GM23248 (cell line): Measurements from ENCODE around the gene GRPR. TPM values are rescaled to one million over a fixed set of nuclear protein-coding genes. Genes with fewer than 3 reads are reported as not detected.
A peak's percentile ranks its signal among the peaks of the same experiment; 100 is the strongest.
"Not testable (repeated sequence)": the region's sequence is repeated elsewhere in the genome, so short reads cannot be mapped to it uniquely, and the experiment has no call there.

ENCODE experiments used
- DNase-seq: peaks from one replicate; pipeline ENCODE4 v3.0.0-alpha.2; 2015
- H2AFZ ChIP-seq: fragments of 200-600 bp; sonication (generic); 2 replicates; pipeline ENCODE4 v1.6.1; 2016; ENCODE audit warnings: antibody characterized with exemption
- H3F3A ChIP-seq: fragments of 200-600 bp; sonication (generic); 2 replicates; pipeline ENCODE4 v1.6.1; 2016; ENCODE audit warnings: mild to moderate bottlenecking, antibody characterized with exemption, mixed run types; ENCODE audit not compliant: insufficient read depth
- H3K27ac ChIP-seq: fragments of 200-600 bp; sonication (generic); 2 replicates; pipeline ENCODE4 v1.5.1; 2016; ENCODE audit warnings: mild to moderate bottlenecking
- H3K27me3 ChIP-seq: fragments of 200-600 bp; sonication (generic); replicated peaks from 2 replicates; pipeline ENCODE4 v1.6.1; 2016; ENCODE audit warnings: mild to moderate bottlenecking; ENCODE audit not compliant: insufficient read depth
- H3K36me3 ChIP-seq: fragments of 200-600 bp; sonication (generic); 2 replicates; pipeline ENCODE4 v1.6.1; 2016; ENCODE audit warnings: low read depth, mild to moderate bottlenecking
- H3K4me1 ChIP-seq: fragments of 200-600 bp; sonication (generic); 2 replicates; pipeline ENCODE4 v1.6.1; 2016; ENCODE audit warnings: mild to moderate bottlenecking; ENCODE audit not compliant: insufficient read depth
- H3K4me2 ChIP-seq: fragments of 200-600 bp; sonication (generic); one replicate; pipeline ENCODE4 v1.6.1; 2016; ENCODE audit warnings: mild to moderate bottlenecking; ENCODE audit not compliant: unreplicated experiment
- H3K4me3 ChIP-seq: fragments of 200-600 bp; sonication (generic); 2 replicates; pipeline ENCODE4 v1.5.1; 2016; ENCODE audit warnings: mild to moderate bottlenecking
- H3K79me2 ChIP-seq: fragments of 200-600 bp; sonication (generic); 2 replicates; pipeline ENCODE4 v1.6.1; 2016; ENCODE audit warnings: mild to moderate bottlenecking; ENCODE audit not compliant: insufficient read depth
- H3K9ac ChIP-seq: fragments of 200-600 bp; sonication (generic); 2 replicates; pipeline ENCODE4 v1.6.1; 2016; ENCODE audit warnings: mild to moderate bottlenecking
- H3K9me2 ChIP-seq: fragments of 200-600 bp; sonication (generic); 2 replicates; pipeline ENCODE4 v1.6.1; 2016; ENCODE audit warnings: mixed run types, mild to moderate bottlenecking, moderate library complexity; ENCODE audit not compliant: insufficient read depth
- H3K9me3 ChIP-seq: fragments of 200-600 bp; sonication (generic); one replicate; pipeline ENCODE4 v1.6.1; 2017; ENCODE audit warnings: low read depth
- H4K20me1 ChIP-seq: fragments of 200-600 bp; sonication (generic); 2 replicates; pipeline ENCODE4 v1.6.0; 2016; ENCODE audit not compliant: insufficient read depth
- EZH2 ChIP-seq: fragments of 200-600 bp; sonication (generic); IDR thresholded peaks from 2 replicates; pipeline ENCODE4 v1.6.1; 2018; ENCODE audit warnings: antibody characterized with exemption, mild to moderate bottlenecking; ENCODE audit not compliant: insufficient read depth, poor library complexity, severe bottlenecking
- EZH2phosphoT487 ChIP-seq: fragments of 200-600 bp; sonication (generic); IDR thresholded peaks from 2 replicates; pipeline ENCODE4 v1.6.1; 2018; ENCODE audit warnings: antibody characterized with exemption, moderate library complexity, mild to moderate bottlenecking, low read depth; ENCODE audit not compliant: insufficient read depth
- WGBS, 2 experiments: methylation state at CpG; one replicate each; pipeline ENCODE4 v1.1.6; 2015 to 2017; ENCODE audit warnings: low lambda C conversion rate in 2 of 2, low coverage in 1 of 2; ENCODE audit errors: missing lambda C conversion rate in 2 of 2; 5-methylcytosine and 5-hydroxymethylcytosine counted together
- in situ Hi-C: fragments of 300-500 bp; cut with MboI; formaldehyde crosslinking; loops from 2 replicates; pipeline ENCODE4 v1.15.0; 2020
- polyA plus RNA-seq: library from polyadenylated mRNA; unstranded; fragments of >200 nt; fragmentation: Nextera tagmentation; extraction: Ambion mirVana; gene quantifications from 2 replicates; pipeline ENCODE4 v1.2.1, GENCODE V29; 2016
- total RNA-seq: library from RNA; depleted of rRNA; stranded (reverse); fragments of >200 nt; shearing (Covaris generic); gene quantifications from 2 replicates; pipeline ENCODE4 v1.2.3, GENCODE V29; 2014

GRPR gene
- total and polyA plus RNA-seq, 2 experiments from 2014 or later, result 0.13 TPM; not detected in 1

DNA sequence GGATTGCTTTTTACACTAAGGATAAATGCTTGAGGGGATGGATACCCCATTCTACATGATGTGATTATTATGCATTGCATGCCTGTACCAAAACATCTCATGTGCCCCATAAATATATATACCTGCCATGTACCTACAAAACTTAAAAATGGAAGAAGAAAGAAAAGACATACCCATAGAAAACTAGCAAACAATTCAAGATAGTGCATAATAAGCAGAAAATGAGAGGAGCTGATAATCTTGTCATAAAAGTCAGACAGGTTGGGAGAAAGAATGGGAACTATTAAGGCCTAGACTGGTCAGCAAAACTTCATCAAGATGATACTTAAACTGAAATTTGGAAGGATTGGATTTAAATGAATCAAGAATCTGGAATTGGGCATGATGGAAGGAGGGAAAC, 22.3 kb downstream of the GRPR start:
- Histone ChIP-seq H3K27me3 (no peaks in the 10 kb centered on the region), H3K4me3 (no peak overlapping the region), H3K9ac (no peak overlapping the region), H3K27ac (no peak overlapping the region), H3K4me2 (no peak overlapping the region), H3K4me1 (no peaks in the 10 kb centered on the region), H3F3A (no peaks in the 10 kb centered on the region), H3K9me2 (no peaks in the 10 kb centered on the region), H4K20me1 (no peaks in the 10 kb centered on the region), H3K79me2 (no peaks in the 10 kb centered on the region), H3K9me3 (no peaks in the 10 kb centered on the region), H2AFZ (no peak overlapping the region), H3K36me3 (no peaks in the 10 kb centered on the region)
- in situ Hi-C loops, result no loop called here
- no peak for TF ChIP-seq EZH2phosphoT487
- no peak for TF ChIP-seq EZH2
- DNase-seq, result no peak

DNA sequence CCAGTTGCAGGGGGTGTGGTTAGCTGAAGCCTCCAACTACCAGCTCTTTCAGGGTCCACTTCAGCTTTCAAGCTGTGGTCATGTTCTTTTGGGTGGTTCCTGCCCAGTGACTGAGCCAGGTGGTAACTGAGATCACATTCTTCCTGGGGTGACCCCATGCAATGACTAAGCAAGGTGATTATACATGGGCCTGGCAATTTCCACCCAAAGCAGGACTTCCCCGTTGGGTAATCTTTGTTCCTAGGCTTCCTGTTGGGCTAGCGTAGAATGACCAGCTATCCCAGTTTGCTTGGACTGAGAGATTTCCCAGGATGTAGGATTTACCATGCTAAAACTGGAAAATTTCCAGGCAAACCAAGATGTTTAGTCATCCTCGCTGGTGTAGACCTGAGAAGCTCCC, 25.5 kb downstream of the GRPR start:
- Histone ChIP-seq H3F3A (no peaks in the 10 kb centered on the region), H3K79me2 (no peaks in the 10 kb centered on the region), H3K27ac (no peak overlapping the region), H3K9ac (no peak overlapping the region), H3K4me3 (no peak overlapping the region), H3K4me1 (no peaks in the 10 kb centered on the region), H2AFZ (no peak overlapping the region), H4K20me1 (no peaks in the 10 kb centered on the region), H3K9me2 (no peaks in the 10 kb centered on the region), H3K4me2 (no peak overlapping the region), H3K9me3 (no peaks in the 10 kb centered on the region), H3K27me3 (no peaks in the 10 kb centered on the region), H3K36me3 (no peaks in the 10 kb centered on the region)
- no peak for TF ChIP-seq EZH2
- no peak for TF ChIP-seq EZH2phosphoT487
- no peak for DNase-seq
- 87 to 100% methylated on average over 3 of the region's 3 CpGs for WGBS, 2 experiments
- in situ Hi-C loops, result no loop called here

DNA sequence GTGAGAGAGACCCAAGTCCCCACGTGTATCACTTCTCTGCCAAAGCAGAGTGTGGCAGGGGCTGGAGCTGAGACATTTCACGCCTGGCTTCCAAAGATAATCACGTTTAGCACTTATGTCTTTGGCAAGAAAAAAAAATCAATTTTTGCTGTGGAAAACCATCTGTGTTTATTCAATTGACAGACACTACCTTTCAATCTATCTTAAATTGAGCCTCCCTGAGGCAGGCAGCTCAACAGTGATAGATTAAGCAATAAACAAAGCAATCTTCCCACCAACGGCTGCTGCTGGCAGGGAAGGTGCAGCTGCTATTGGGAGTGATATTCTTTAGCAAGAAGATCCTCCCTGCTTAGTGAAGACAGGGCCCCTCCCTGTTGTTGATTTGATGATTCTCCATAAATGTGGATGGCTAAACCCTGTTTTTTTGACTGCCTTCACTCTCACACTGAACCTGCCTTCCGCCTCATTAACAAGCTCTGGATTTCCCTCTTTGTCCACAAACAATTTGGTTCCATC, 32.3 kb downstream of the GRPR start:
- 69 to 71% methylated on average over 5 of the region's 5 CpGs for WGBS, 2 experiments
- H4K20me1 ChIP-seq, result no peaks in the 10 kb centered on the region
- in situ Hi-C loops, result no loop called here

DNA sequence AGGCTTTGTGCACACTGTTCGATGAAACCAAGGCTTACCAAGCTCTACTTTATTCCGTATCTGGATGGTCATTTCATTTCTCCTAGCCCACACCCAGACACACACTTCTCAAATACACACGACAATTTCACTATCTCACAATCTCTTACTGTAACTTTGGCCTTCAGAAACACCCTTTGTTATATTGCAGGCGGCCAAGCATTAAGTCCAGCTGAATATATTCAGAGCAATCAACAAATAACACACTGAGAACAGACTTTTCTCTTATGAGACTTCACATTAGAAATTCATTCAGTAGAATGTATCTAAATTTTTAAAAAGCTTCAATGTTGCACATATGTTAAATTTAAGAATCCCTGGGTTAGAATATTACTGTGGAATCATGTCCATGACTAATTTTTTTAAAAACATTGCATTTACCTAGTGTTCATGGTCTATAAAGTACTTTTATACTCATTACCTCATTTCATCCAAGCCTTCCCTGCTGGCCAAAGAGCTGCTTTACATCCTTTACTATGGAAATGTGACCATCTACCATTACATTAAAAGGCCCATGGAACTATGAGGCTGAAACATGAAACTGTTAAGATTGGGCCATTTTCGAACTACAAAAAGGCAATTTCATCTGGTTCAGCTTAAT, 33.4 kb downstream of the GRPR start:
- Histone ChIP-seq H3K9ac (no peak overlapping the region), H3K79me2 (no peaks in the 10 kb centered on the region), H3K9me2 (no peaks in the 10 kb centered on the region), H2AFZ (no peak overlapping the region), H3K27ac (no peak overlapping the region), H4K20me1 (no peaks in the 10 kb centered on the region), H3K4me2 (no peak overlapping the region), H3K27me3 (no peaks in the 10 kb centered on the region), H3K36me3 (no peaks in the 10 kb centered on the region), H3K9me3 (no peaks in the 10 kb centered on the region), H3K4me1 (peaks cover 13% of the 10 kb centered on the region; the same call in 1 of the 2 replicates), H3K4me3 (no peak overlapping the region), H3F3A (peaks cover 5% of the 10 kb centered on the region; the same call in 1 of the 2 replicates)
- in situ Hi-C loops, result no loop called here
- TF ChIP-seq EZH2 (no peak), EZH2phosphoT487 (no peak)
- WGBS, 2 experiments, result 91 to 96% methylated on average over 5 of the region's 5 CpGs
- DNase-seq, result no peak

More for the DNA sequence above, 32.3 kb downstream of the GRPR start:
- no peak for DNase-seq
- H3K9me2 ChIP-seq, result no peaks in the 10 kb centered on the region
- H3K79me2 ChIP-seq, result no peaks in the 10 kb centered on the region
- no peaks in the 10 kb centered on the region for H3K27me3 ChIP-seq
- no peak overlapping the region for H3K4me3 ChIP-seq
- no peaks in the 10 kb centered on the region for H3K9me3 ChIP-seq
- no peak overlapping the region for H3K27ac ChIP-seq
- no peaks in the 10 kb centered on the region for H3K36me3 ChIP-seq
- H2AFZ ChIP-seq, result no peak overlapping the region
- TF ChIP-seq EZH2phosphoT487 (no peak), EZH2 (no peak)
- H3F3A ChIP-seq, result peaks cover 5% of the 10 kb centered on the region; the same call in 1 of the 2 replicates
- no peak overlapping the region for H3K4me2 ChIP-seq
- peaks cover 7% of the 10 kb centered on the region; the same call in 1 of the 2 replicates for H3K4me1 ChIP-seq
- H3K9ac ChIP-seq, result no peak overlapping the region

DNA sequence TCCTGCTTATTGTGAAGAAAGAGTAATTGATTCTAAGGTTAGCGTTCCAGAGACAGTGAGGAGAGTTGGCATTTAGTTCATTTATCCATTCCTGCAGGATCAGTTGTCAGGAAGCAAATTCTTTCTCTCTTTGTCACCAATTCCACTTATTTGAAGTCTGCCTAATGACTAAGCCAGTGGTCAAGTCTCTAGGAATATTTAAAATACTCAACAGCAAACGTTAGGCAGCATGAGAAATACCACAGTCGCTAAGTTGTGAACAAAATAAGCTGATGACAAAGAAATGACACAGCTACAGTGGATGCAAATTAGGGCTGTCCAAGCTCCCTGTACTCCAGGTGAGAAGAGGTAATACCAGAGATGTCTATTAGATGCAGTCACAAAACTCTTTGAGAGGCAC, 37.4 kb downstream of the GRPR start:
- DNase-seq, result peak; percentile 81
- H3K9me3 ChIP-seq, result no peaks in the 10 kb centered on the region
- no peaks in the 10 kb centered on the region for H3K9me2 ChIP-seq
- no peak overlapping the region for H2AFZ ChIP-seq
- H3K27me3 ChIP-seq, result no peaks in the 10 kb centered on the region
- in situ Hi-C loops, result no loop called here
- H3K79me2 ChIP-seq, result no peaks in the 10 kb centered on the region
- peaks cover 5% of the 10 kb centered on the region; the same call in 1 of the 2 replicates for H3F3A ChIP-seq
- peaks cover 13% of the 10 kb centered on the region; the same call in 1 of the 2 replicates for H3K4me1 ChIP-seq
- 0% methylated on average over 3 of the region's 3 CpGs for WGBS, 2 experiments
- H3K27ac ChIP-seq, result 0 out of 2 replicates have a peak overlapping the region, but pooled peaks have one; percentile 20
- H3K36me3 ChIP-seq, result no peaks in the 10 kb centered on the region
- H4K20me1 ChIP-seq, result no peaks in the 10 kb centered on the region
- H3K9ac ChIP-seq, result no peak overlapping the region
- H3K4me3 ChIP-seq, result peak overlapping the region; percentile 18; the same call in 1 of the 2 replicates
- peak overlapping the region; percentile 57 for H3K4me2 ChIP-seq
- TF ChIP-seq EZH2phosphoT487 (no peak), EZH2 (no peak)

DNA sequence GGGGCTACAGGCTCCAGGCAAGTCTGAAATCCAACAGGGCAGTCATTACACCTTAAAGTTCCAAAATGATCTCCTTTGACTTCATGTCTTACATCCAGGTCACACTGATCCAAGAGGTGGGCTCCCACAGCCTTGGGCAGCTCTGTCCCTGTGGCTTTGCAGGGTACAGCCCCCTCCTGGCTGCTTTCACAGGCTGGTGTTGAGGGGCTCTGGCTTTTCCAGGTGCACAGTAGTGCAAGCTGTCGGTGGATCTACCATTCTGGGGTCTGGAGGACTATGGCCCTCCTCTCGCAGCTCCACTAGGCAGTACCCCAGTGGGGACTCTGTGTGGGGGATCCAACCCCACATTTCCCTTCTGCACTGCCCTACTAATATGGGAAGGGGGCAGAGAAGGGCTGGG, 37.8 kb downstream of the GRPR start:
- 92% methylated on average over 2 of the region's 2 CpGs; no CpG with 5 or more reads in 1 of the 2 experiments for WGBS, 2 experiments
- H3K4me3 ChIP-seq, H3K9me3 ChIP-seq, H3F3A ChIP-seq, in situ Hi-C loops, H2AFZ ChIP-seq, H3K36me3 ChIP-seq, H4K20me1 ChIP-seq, DNase-seq, H3K4me2 ChIP-seq, H3K9me2 ChIP-seq, H3K9ac ChIP-seq, H3K79me2 ChIP-seq, H3K27me3 ChIP-seq, H3K27ac ChIP-seq: not testable (repeated sequence)
- H3K4me1 ChIP-seq, result peaks cover 13% of the 10 kb centered on the region; the same call in 1 of the 2 replicates
